ENCODE results near the gene MBTPS1.

DNA sequence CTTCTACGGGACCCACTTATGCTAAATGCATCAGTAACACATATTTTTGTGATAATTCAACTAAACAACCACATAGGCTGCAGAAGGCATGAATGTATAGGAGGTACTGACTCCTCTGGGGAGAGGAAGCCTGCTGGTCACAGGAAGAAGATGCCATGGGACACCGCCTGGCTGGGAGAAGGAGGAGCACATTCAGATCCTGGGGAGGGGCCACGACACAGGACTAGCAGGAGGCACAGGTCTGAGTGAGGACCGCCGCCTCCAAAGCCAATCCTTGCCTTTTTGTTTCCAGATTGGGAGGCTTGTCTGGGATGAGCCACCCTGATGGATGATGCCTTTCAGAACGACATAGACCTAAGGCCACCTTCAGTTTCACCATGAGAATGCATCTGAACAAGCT lies 34.6 kb downstream of the MBTPS1 start:
- TF ChIP-seq RARB (CRISPR knock-in tag; IDR thresholded peaks at IDR 0.05) (no peak), ARNTL (CRISPR knock-in tag; IDR thresholded peaks at IDR 0.05; ENCODE audit: borderline replicate concordance, low read depth) (no peak), PPARA (CRISPR knock-in tag; IDR thresholded peaks at IDR 0.05; ENCODE audit: borderline replicate concordance) (no peak), SNAI2 (CRISPR knock-in tag; IDR thresholded peaks at IDR 0.05) (no peak), ZFP30 (CRISPR knock-in tag; IDR thresholded peaks at IDR 0.05) (no peak), ZNF70 (CRISPR knock-in tag; IDR thresholded peaks at IDR 0.05) (no peak), TOX (CRISPR knock-in tag; IDR thresholded peaks at IDR 0.05; ENCODE audit: borderline replicate concordance) (no peak), ZC3H10 (CRISPR knock-in tag; IDR thresholded peaks at IDR 0.05) (no peak), CREB5 (CRISPR knock-in tag; IDR thresholded peaks at IDR 0.05; ENCODE audit: low read depth) (no peak), PATZ1 (CRISPR knock-in tag; IDR thresholded peaks at IDR 0.05; ENCODE audit: borderline replicate concordance) (no peak), ESRRG (CRISPR knock-in tag; IDR thresholded peaks at IDR 0.05) (no peak)
- TF ChIP-seq, protein P1, sequence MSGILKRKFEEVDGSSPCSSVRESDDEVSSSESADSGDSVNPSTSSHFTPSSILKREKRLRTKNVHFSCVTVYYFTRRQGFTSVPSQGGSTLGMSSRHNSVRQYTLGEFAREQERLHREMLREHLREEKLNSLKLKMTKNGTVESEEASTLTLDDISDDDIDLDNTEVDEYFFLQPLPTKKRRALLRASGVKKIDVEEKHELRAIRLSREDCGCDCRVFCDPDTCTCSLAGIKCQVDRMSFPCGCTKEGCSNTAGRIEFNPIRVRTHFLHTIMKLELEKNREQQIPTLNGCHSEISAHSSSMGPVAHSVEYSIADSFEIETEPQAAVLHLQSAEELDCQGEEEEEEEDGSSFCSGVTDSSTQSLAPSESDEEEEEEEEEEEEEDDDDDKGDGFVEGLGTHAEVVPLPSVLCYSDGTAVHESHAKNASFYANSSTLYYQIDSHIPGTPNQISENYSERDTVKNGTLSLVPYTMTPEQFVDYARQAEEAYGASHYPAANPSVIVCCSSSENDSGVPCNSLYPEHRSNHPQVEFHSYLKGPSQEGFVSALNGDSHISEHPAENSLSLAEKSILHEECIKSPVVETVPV (CRISPR knock-in tag; IDR thresholded peaks at IDR 0.05) = no peak
